HUES64 (cell line): ENCODE data around the gene SETBP1.

Experiments
- H3K27ac ChIP-seq: 2 replicates; pipeline ENCODE4 v1.7.0; 2013; ENCODE audit warnings: low read depth, low read length, inconsistent platforms
- H3K27me3 ChIP-seq: 2 replicates; pipeline ENCODE4 v1.6.1; 2013; ENCODE audit warnings: mild to moderate bottlenecking, low read length; ENCODE audit not compliant: insufficient read depth
- H3K36me3 ChIP-seq: 2 replicates; pipeline ENCODE4 v1.6.1; 2013; ENCODE audit warnings: mild to moderate bottlenecking, low read length; ENCODE audit not compliant: insufficient read depth
- H3K4me1 ChIP-seq: 2 replicates; pipeline ENCODE4 v1.6.1; 2013; ENCODE audit warnings: mild to moderate bottlenecking, low read length, moderate library complexity; ENCODE audit not compliant: insufficient read depth
- H3K4me3 ChIP-seq: 2 replicates; pipeline ENCODE4 v1.5.1; 2013; ENCODE audit warnings: mild to moderate bottlenecking, low read length, moderate library complexity
- H3K9ac ChIP-seq: 2 replicates; pipeline ENCODE4 v1.6.1; 2013; ENCODE audit warnings: mild to moderate bottlenecking, low read depth, low read length
- H3K9me3 ChIP-seq: 2 replicates; pipeline ENCODE4 v1.6.1; 2013; ENCODE audit warnings: low read depth, low read length; ENCODE audit not compliant: insufficient read depth
- WGBS: fragments of 150-250, 120-280 bp; methylation state at CpG from one replicate; pipeline ENCODE4 v1.1.7; 2013; ENCODE audit warnings: missing lambda C conversion rate; 5-methylcytosine and 5-hydroxymethylcytosine counted together

The SETBP1 gene

GRCh38 chr18:44986933-44987332 lies 306.2 kb downstream of the SETBP1 start:
- Histone ChIP-seq H3K4me1 (no peaks in the 10 kb centered on the region), H3K27me3 (no peaks in the 10 kb centered on the region), H3K27ac (no peak overlapping the region), H3K9ac (no peak overlapping the region), H3K4me3 (no peak overlapping the region), H3K36me3 (no peaks in the 10 kb centered on the region), H3K9me3 (peaks cover 6% of the 10 kb centered on the region; the same call in 1 of the 2 replicates)
- 95% methylated on average over 1 of the region's 3 CpGs for WGBS

- Histone ChIP-seq H3K27ac (no peak overlapping the region), H3K9ac (no peak overlapping the region), H3K36me3 (no peaks in the 10 kb centered on the region), H3K4me3 (no peak overlapping the region), H3K9me3 (peaks cover 6% of the 10 kb centered on the region; the same call in 1 of the 2 replicates), H3K27me3 (no peaks in the 10 kb centered on the region), H3K4me1 (no peaks in the 10 kb centered on the region)
- WGBS: 93% methylated on average over 4 of the region's 4 CpGs
Measured at GRCh38 chr18:44987371-44987770, 306.7 kb downstream of the SETBP1 start.

- no peaks in the 10 kb centered on the region for H3K4me1 ChIP-seq
- no peak overlapping the region for H3K9ac ChIP-seq
- H3K36me3 ChIP-seq: no peaks in the 10 kb centered on the region
- no CpG with 5 or more reads among the region's 1 CpG for WGBS
- no peak overlapping the region for H3K4me3 ChIP-seq
- no peak overlapping the region for H3K27ac ChIP-seq
- peaks cover 6% of the 10 kb centered on the region; the same call in 1 of the 2 replicates for H3K9me3 ChIP-seq
- H3K27me3 ChIP-seq: no peaks in the 10 kb centered on the region
Measured at GRCh38 chr18:44988821-44989587, 308.3 kb downstream of the SETBP1 start.

GRCh38 chr18:44996261-44996660 lies 315.6 kb downstream of the SETBP1 start:
- H3K27me3 ChIP-seq: no peaks in the 10 kb centered on the region
- WGBS: 90% methylated on average over 2 of the region's 3 CpGs
- no peak overlapping the region for H3K27ac ChIP-seq

GRCh38 chr18:44997174-44997573 lies 316.5 kb downstream of the SETBP1 start:
- H3K4me1 ChIP-seq: no peaks in the 10 kb centered on the region
- no peak overlapping the region for H3K27ac ChIP-seq
- H3K4me3 ChIP-seq: no peak overlapping the region
- 93% methylated on average over 2 of the region's 2 CpGs for WGBS
- H3K9me3 ChIP-seq: no peaks in the 10 kb centered on the region
- no peak overlapping the region for H3K9ac ChIP-seq
- no peaks in the 10 kb centered on the region for H3K27me3 ChIP-seq
- H3K36me3 ChIP-seq: no peaks in the 10 kb centered on the region

More at GRCh38 chr18:44996261-44996660, 315.6 kb downstream of the SETBP1 start:
- H3K4me3 ChIP-seq: no peak overlapping the region
- no peaks in the 10 kb centered on the region for H3K36me3 ChIP-seq
- H3K9ac ChIP-seq: no peak overlapping the region
- H3K4me1 ChIP-seq: no peaks in the 10 kb centered on the region
- no peaks in the 10 kb centered on the region for H3K9me3 ChIP-seq

GRCh38 chr18:44998360-44998759 lies 317.7 kb downstream of the SETBP1 start:
- H3K36me3 ChIP-seq: no peaks in the 10 kb centered on the region
- no peak overlapping the region for H3K4me3 ChIP-seq
- H3K27ac ChIP-seq: no peak overlapping the region
- WGBS: 99% methylated on average over 7 of the region's 8 CpGs
- H3K9me3 ChIP-seq: no peaks in the 10 kb centered on the region
- no peaks in the 10 kb centered on the region for H3K27me3 ChIP-seq
- no peaks in the 10 kb centered on the region for H3K4me1 ChIP-seq
- no peak overlapping the region for H3K9ac ChIP-seq

- Histone ChIP-seq H3K9ac (no peak overlapping the region), H3K27me3 (no peaks in the 10 kb centered on the region), H3K36me3 (no peaks in the 10 kb centered on the region), H3K4me1 (no peaks in the 10 kb centered on the region), H3K27ac (no peak overlapping the region), H3K4me3 (no peak overlapping the region), H3K9me3 (no peaks in the 10 kb centered on the region)
- 93% methylated on average over 2 of the region's 3 CpGs for WGBS
Measured at GRCh38 chr18:45004546-45005080, 323.9 kb downstream of the SETBP1 start.

GRCh38 chr18:45006934-45007333 lies 326.2 kb downstream of the SETBP1 start:
- no peak overlapping the region for H3K27ac ChIP-seq
- no peaks in the 10 kb centered on the region for H3K27me3 ChIP-seq
- no peak overlapping the region for H3K4me3 ChIP-seq
- WGBS: 79% methylated on average over 1 of the region's 2 CpGs
- no peak overlapping the region for H3K9ac ChIP-seq
- H3K4me1 ChIP-seq: no peaks in the 10 kb centered on the region
- H3K9me3 ChIP-seq: no peaks in the 10 kb centered on the region
- H3K36me3 ChIP-seq: no peaks in the 10 kb centered on the region

GRCh38 chr18:45007531-45007930 lies 326.8 kb downstream of the SETBP1 start:
- Histone ChIP-seq H3K4me3 (no peak overlapping the region), H3K36me3 (no peaks in the 10 kb centered on the region), H3K9ac (no peak overlapping the region), H3K27me3 (no peaks in the 10 kb centered on the region), H3K4me1 (no peaks in the 10 kb centered on the region), H3K27ac (no peak overlapping the region), H3K9me3 (no peaks in the 10 kb centered on the region)
- WGBS: 94% methylated on average over 2 of the region's 2 CpGs

GRCh38 chr18:45008694-45009413 lies 328.2 kb downstream of the SETBP1 start:
- H3K36me3 ChIP-seq: no peaks in the 10 kb centered on the region
- H3K9ac ChIP-seq: no peak overlapping the region
- no peak overlapping the region for H3K4me3 ChIP-seq
- H3K4me1 ChIP-seq: peaks cover 2% of the 10 kb centered on the region; the same call in 1 of the 2 replicates
- H3K27me3 ChIP-seq: no peaks in the 10 kb centered on the region
- WGBS: 95% methylated on average over 13 of the region's 13 CpGs
- H3K9me3 ChIP-seq: no peaks in the 10 kb centered on the region
- no peak overlapping the region for H3K27ac ChIP-seq

- H3K4me1 ChIP-seq: peaks cover 9% of the 10 kb centered on the region; the same call in 1 of the 2 replicates
- no peak overlapping the region for H3K27ac ChIP-seq
- WGBS: 90% methylated on average over 5 of the region's 5 CpGs
Measured at GRCh38 chr18:45009756-45010155, 329.1 kb downstream of the SETBP1 start.

More at GRCh38 chr18:45009756-45010155, 329.1 kb downstream of the SETBP1 start:
- Histone ChIP-seq H3K27me3 (no peaks in the 10 kb centered on the region), H3K9me3 (no peaks in the 10 kb centered on the region), H3K9ac (no peak overlapping the region), H3K36me3 (no peaks in the 10 kb centered on the region), H3K4me3 (no peak overlapping the region)
